Mesenchymal stem cell (in vitro differentiated cells and primary cell): ENCODE results near the gene NMT2.
"Not testable (repeated sequence)": the region's sequence is repeated elsewhere in the genome, so short reads cannot be mapped to it uniquely, and the experiment has no call there.

Experiments used
- DNase-seq: peaks from one replicate; pipeline ENCODE4 v3.0.0-alpha.2; 2013
- H2AFZ ChIP-seq: one replicate; pipeline ENCODE4 v1.6.1; 2013; ENCODE audit warnings: low read depth, mild to moderate bottlenecking, control low read depth, inconsistent platforms, low read length, moderate library complexity
- H2AK5ac ChIP-seq: 2 replicates; pipeline ENCODE4 v1.6.1; 2013; ENCODE audit warnings: low read length, moderate library complexity, mild to moderate bottlenecking, inconsistent platforms; ENCODE audit not compliant: severe bottlenecking
- H2BK120ac ChIP-seq: one replicate; pipeline ENCODE4 v1.6.1; 2013; ENCODE audit warnings: low read depth, mild to moderate bottlenecking, inconsistent platforms, low read length, moderate library complexity
- H2BK12ac ChIP-seq, 2 experiments: one replicate each; pipeline ENCODE4 v1.6.1; 2013; ENCODE audit warnings: inconsistent platforms in 2 of 2, low read length in 2 of 2, mild to moderate bottlenecking in 2 of 2, moderate library complexity in 2 of 2, control low read depth in 1 of 2
- H2BK15ac ChIP-seq: one replicate; pipeline ENCODE4 v1.6.1; 2013; ENCODE audit warnings: mild to moderate bottlenecking, low read depth, inconsistent platforms; ENCODE audit not compliant: poor library complexity, severe bottlenecking
- H2BK5ac ChIP-seq: 2 replicates; pipeline ENCODE4 v1.6.1; 2013; ENCODE audit warnings: low read depth, mild to moderate bottlenecking, low read length, control low read depth, inconsistent platforms; ENCODE audit not compliant: poor library complexity, severe bottlenecking
- H3K14ac ChIP-seq, 2 experiments: one replicate each; pipeline ENCODE4 v1.6.1; 2013; ENCODE audit warnings: inconsistent platforms in 2 of 2, low read length in 2 of 2, control low read depth in 1 of 2, mild to moderate bottlenecking in 1 of 2, moderate library complexity in 1 of 2
- H3K18ac ChIP-seq, 2 experiments: one replicate each; pipeline ENCODE4 v1.6.1; 2013; ENCODE audit warnings: inconsistent platforms in 2 of 2, low read length in 2 of 2, control low read depth in 1 of 2, low read depth in 1 of 2, mild to moderate bottlenecking in 1 of 2
- H3K23ac ChIP-seq, 2 experiments: one replicate each; pipeline ENCODE4 v1.6.1; 2013; ENCODE audit warnings: inconsistent platforms in 2 of 2, low read length in 2 of 2, mild to moderate bottlenecking in 2 of 2, moderate library complexity in 2 of 2, control low read depth in 1 of 2
- H3K27ac ChIP-seq: 2 replicates; pipeline ENCODE4 v1.5.1; 2013; ENCODE audit warnings: mild to moderate bottlenecking, moderate library complexity, low read length, control low read depth, inconsistent platforms; ENCODE audit not compliant: poor library complexity, severe bottlenecking
- H3K27me3 ChIP-seq, 2 experiments: 2 replicates each; pipeline versions ENCODE4 v1.6.1 to v1.7.0; 2013; ENCODE audit warnings: low read length in 2 of 2, mild to moderate bottlenecking in 2 of 2, moderate library complexity in 2 of 2, control low read depth in 1 of 2, inconsistent platforms in 1 of 2; ENCODE audit not compliant: control insufficient read depth in 1 of 2, insufficient read depth in 1 of 2
- H3K36me3 ChIP-seq, 2 experiments: 2 replicates each; pipeline versions ENCODE4 v1.6.1 to v1.7.0; 2013; ENCODE audit warnings: low read length in 2 of 2, control low read depth in 1 of 2, inconsistent platforms in 1 of 2, low read depth in 1 of 2, mild to moderate bottlenecking in 1 of 2; ENCODE audit not compliant: insufficient read depth in 2 of 2, control insufficient read depth in 1 of 2
- H3K4ac ChIP-seq, 2 experiments: one replicate each; pipeline ENCODE4 v1.6.1; 2013; ENCODE audit warnings: inconsistent platforms in 2 of 2, low read length in 2 of 2, mild to moderate bottlenecking in 2 of 2, moderate library complexity in 2 of 2, control low read depth in 1 of 2, low read depth in 1 of 2
- H3K4me1 ChIP-seq: 2 replicates; pipeline ENCODE4 v1.6.1; 2013; ENCODE audit warnings: low read depth, low read length, control low read depth; ENCODE audit not compliant: control insufficient read depth, insufficient read depth
- H3K4me2 ChIP-seq: 2 replicates; pipeline ENCODE4 v1.6.1; 2013; ENCODE audit warnings: low read length, mild to moderate bottlenecking, inconsistent platforms; ENCODE audit not compliant: poor library complexity, severe bottlenecking
- H3K4me3 ChIP-seq, 2 experiments: 2 replicates each; pipeline versions ENCODE4 v1.5.1 to v1.7.0; 2013; ENCODE audit warnings: low read length in 2 of 2, mild to moderate bottlenecking in 2 of 2, control low read depth in 1 of 2, low read depth in 1 of 2; ENCODE audit not compliant: insufficient read depth in 1 of 2
- H3K79me1 ChIP-seq: replicated peaks from 2 replicates; pipeline ENCODE4 v1.6.1; 2013; ENCODE audit warnings: mild to moderate bottlenecking, control low read depth, low read length, inconsistent platforms; ENCODE audit not compliant: poor library complexity, severe bottlenecking
- H3K9ac ChIP-seq: 2 replicates; pipeline ENCODE4 v1.7.0; 2013; ENCODE audit warnings: mild to moderate bottlenecking, low read length, moderate library complexity
- H3K9me3 ChIP-seq: 2 replicates; pipeline ENCODE4 v1.7.0; 2013; ENCODE audit warnings: mild to moderate bottlenecking, low read length; ENCODE audit not compliant: control insufficient read depth
- H4K8ac ChIP-seq: one replicate; pipeline ENCODE4 v1.6.1; 2013; ENCODE audit warnings: inconsistent platforms, mild to moderate bottlenecking, low read length, moderate library complexity
- H4K91ac ChIP-seq: one replicate; pipeline ENCODE4 v1.6.1; 2013; ENCODE audit warnings: mild to moderate bottlenecking, low read length, inconsistent platforms
- WGBS: methylation state at CpG from one replicate; pipeline ENCODE4 v1.1.7; 2013; ENCODE audit warnings: mixed read lengths; 5-methylcytosine and 5-hydroxymethylcytosine counted together

The NMT2 gene

DNA sequence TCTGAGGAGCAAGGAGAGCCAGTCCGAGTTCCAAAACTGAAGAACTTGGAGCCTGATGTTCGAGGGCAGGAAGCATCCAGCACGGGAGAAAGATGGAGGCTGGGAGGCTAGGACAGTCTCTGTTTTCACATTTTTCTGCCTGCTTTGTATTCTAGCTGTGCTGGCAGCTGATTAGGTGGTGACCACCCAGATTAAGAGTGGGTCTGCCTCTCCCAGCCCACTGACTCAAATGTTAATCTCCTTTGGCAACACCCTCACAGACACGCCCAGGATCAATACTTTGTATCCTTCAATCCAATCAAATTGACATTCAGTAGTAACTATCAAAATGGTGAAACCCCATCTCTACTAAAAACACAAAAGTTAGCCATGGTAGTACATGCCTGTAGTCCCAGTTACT is 38.9 kb upstream of the NMT2 start:
- H2BK12ac ChIP-seq, H3K9me3 ChIP-seq, H3K27ac ChIP-seq, H3K27me3 ChIP-seq, H3K4me2 ChIP-seq, H2AFZ ChIP-seq, H3K23ac ChIP-seq, H3K18ac ChIP-seq, H4K8ac ChIP-seq, DNase-seq, H3K4ac ChIP-seq, H2BK120ac ChIP-seq, H2AK5ac ChIP-seq, H2BK5ac ChIP-seq, H3K4me3 ChIP-seq, H2BK15ac ChIP-seq, H4K91ac ChIP-seq, H3K14ac ChIP-seq, H3K9ac ChIP-seq: not testable (repeated sequence)
- Histone ChIP-seq H3K36me3 (peaks cover 5 to 11% of the 10 kb centered on the region in 2 experiments), H3K79me1 (peaks cover 13% of the 10 kb centered on the region), H3K4me1 (peaks cover 10% of the 10 kb centered on the region)
- 92% methylated on average over 4 of the region's 4 CpGs for WGBS

DNA sequence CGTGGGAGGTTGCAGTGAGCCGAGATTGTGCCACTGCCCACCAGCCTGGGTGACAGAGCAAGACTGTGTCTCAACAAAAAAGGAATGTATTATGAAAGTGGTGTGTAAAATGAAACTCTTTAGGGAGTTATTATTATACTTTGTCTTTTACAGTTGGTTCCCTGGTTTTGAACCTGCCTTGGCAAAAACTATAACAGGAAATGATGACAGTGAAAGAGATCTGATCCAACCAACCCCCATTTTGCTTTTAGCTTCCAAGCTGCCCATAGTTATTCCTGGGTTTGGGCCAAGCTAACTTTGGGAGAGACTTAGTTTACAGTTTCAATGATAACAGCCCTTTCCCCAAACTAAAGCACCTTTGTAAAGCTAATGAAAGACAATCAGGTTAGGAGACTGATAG is 34.1 kb upstream of the NMT2 start:
- Histone ChIP-seq H4K91ac (no peak overlapping the region), H3K4ac (no peak overlapping the region), H2BK12ac (no peak overlapping the region), H3K14ac (no peak overlapping the region), H3K23ac (no peak overlapping the region), H2BK5ac (no peak overlapping the region), H3K4me1 (peaks cover 15% of the 10 kb centered on the region), H2BK15ac (no peak overlapping the region), H2AFZ (no peak overlapping the region), H3K36me3 (peaks cover 3% of the 10 kb centered on the region in 2 experiments), H4K8ac (no peak overlapping the region), H3K4me3 (no peak overlapping the region), H2BK120ac (no peak overlapping the region), H3K79me1 (peaks cover 2% of the 10 kb centered on the region), H3K4me2 (no peak overlapping the region), H3K9ac (no peak overlapping the region), H3K18ac (no peak overlapping the region), H3K9me3 (no peaks in the 10 kb centered on the region), H2AK5ac (peak overlapping the region; percentile 91), H3K27ac (peak overlapping the region; percentile 95), H3K27me3 (no peaks in the 10 kb centered on the region)
- 95% methylated on average over 2 of the region's 2 CpGs for WGBS
- no peak for DNase-seq

DNA sequence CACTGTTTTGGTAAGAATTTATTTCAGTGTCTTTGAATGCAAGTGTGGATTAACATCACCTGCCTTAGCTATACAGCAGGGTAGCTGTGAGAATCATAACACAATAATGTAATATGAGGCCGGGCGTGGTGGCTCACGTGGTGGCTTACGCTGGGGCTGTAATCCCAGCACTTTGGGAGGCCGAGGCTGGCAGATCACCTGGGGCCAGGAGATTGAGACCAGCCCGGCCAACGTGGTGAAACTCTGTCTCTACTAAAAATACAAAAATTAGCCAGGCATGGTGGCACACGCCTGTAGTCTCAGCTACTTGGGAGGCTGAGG is 33.8 kb upstream of the NMT2 start:
- not testable (repeated sequence) for H3K27me3 ChIP-seq, H3K4ac ChIP-seq, H2BK15ac ChIP-seq, H2BK12ac ChIP-seq, H3K79me1 ChIP-seq, H3K4me2 ChIP-seq, H3K18ac ChIP-seq, H3K36me3 ChIP-seq, H3K23ac ChIP-seq, H4K91ac ChIP-seq, H3K14ac ChIP-seq, H3K9me3 ChIP-seq, H4K8ac ChIP-seq, H2BK120ac ChIP-seq, H2AFZ ChIP-seq, DNase-seq
- Histone ChIP-seq H3K27ac (peak overlapping the region; percentile 95), H2BK5ac (peak overlapping the region; percentile 21), H3K4me1 (peaks cover 16% of the 10 kb centered on the region), H3K9ac (peak overlapping the region; percentile 41), H3K4me3 (peak overlapping the region in 1 of 2 experiments; percentile 22), H2AK5ac (peak overlapping the region; percentile 57)
- 88% methylated on average over 8 of the region's 8 CpGs for WGBS

DNA sequence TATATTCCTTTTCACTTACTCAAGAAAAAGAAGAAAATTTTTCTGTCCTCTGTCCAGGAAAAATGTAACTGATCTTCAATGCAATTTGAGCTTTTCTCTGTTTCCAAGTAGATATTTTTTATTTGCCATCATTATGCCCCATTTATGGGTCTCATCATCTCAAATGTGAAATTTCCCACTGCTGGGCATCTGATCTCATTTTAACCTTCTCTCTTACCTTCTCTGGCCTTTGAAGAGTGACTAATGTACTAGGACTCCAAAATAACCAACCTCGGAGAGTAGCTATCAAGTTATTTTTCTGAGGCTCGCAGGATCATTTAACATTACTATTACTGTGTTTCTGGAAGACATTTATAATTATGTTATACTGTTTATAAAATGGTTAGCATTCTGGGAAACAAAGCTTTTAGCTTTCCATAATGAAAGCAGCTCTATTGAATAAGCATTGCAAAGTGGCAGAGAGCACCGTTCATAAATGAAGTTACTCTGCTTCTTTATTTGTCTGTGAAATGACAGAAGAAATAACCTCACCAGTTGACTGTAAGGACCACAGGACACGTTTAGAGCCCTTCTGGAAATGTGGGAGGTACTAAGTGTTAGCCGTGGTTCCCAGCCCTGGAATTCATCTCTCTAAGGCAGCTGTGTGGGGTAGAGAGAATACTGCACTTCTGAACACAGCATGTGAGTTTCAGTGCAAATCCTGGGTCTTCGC is 33.3 kb upstream of the NMT2 start:
- peaks cover 16% of the 10 kb centered on the region for H3K4me1 ChIP-seq
- peak overlapping the region in 1 of 2 experiments; percentile 22 for H3K4me3 ChIP-seq
- 37% methylated on average over 4 of the region's 6 CpGs for WGBS
- no peaks in the 10 kb centered on the region for H3K9me3 ChIP-seq
- no peak overlapping the region for H3K4ac ChIP-seq
- H3K27me3 ChIP-seq: no peaks in the 10 kb centered on the region
- H2AK5ac ChIP-seq: no peak overlapping the region
- no peak overlapping the region for H3K14ac ChIP-seq
- H3K79me1 ChIP-seq: peaks cover 2% of the 10 kb centered on the region
- H4K91ac ChIP-seq: no peak overlapping the region
- no peak overlapping the region for H2BK120ac ChIP-seq
- peak overlapping the region; percentile 21 for H3K4me2 ChIP-seq
- H3K36me3 ChIP-seq: peaks cover 2 to 3% of the 10 kb centered on the region in 2 experiments
- H3K23ac ChIP-seq: no peak overlapping the region
- no peak overlapping the region for H2BK15ac ChIP-seq
- DNase-seq: peak; percentile 42
- H2AFZ ChIP-seq: no peak overlapping the region
- H2BK5ac ChIP-seq: peak overlapping the region; percentile 21
- no peak overlapping the region for H3K18ac ChIP-seq
- peak overlapping the region; percentile 41 for H3K9ac ChIP-seq
- no peak overlapping the region for H2BK12ac ChIP-seq
- H3K27ac ChIP-seq: peak overlapping the region; percentile 95
- H4K8ac ChIP-seq: no peak overlapping the region
